ENCODE results near the gene GPX8. TPM values are rescaled to one million over a fixed set of nuclear protein-coding genes. Genes with fewer than 3 reads are reported as not detected.
A peak's percentile ranks its signal among the peaks of the same experiment; 100 is the strongest.

GPX8 gene
- total RNA-seq, 1 experiment from 2014 or later: 18.3 TPM

DNA sequence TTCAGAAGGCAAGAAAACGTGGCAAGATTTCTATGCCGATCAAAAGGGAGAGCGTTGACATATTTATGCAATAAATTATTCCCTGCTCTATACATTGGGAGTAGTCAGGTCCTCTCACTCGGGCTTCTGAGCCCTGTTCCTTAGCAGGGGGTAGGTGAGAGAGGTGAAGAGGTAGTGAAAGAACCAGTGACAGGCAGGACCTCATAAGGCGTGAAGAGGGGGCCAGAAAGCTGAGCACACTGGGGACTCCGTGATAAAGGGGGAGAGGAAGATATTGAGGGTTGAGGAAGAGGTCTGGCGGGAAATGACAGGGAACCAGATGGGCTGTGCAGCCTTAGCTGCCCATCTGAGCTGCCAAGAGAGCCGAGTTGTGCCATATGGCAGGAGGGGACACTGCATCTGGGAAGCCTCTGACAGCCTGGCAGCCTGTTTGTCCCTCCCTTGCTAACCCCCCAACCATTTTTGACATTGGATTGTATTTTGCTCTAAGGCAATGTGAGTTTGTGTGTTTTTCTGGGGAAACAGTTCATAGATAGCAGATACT lies 13.8 kb downstream of the GPX8 start:
- peak overlapping the region; percentile 94 for H3K4me2 ChIP-seq (ENCODE audit: low read length)
- H3K9ac ChIP-seq (ENCODE audit: low read length): peak overlapping the region; percentile 29; the same call in 1 of the 2 replicates
- intact Hi-C loops (cut with micrococcal nuclease): loop anchor here (2.0 to 5.0 kb wide), 2 partner anchors 59 to 519 kb away; partner anchors contain the start of gene CCNO
- H3K27me3 ChIP-seq (ENCODE audit: low read length): no peaks in the 10 kb centered on the region
- H3K4me1 ChIP-seq (ENCODE audit: insufficient read depth, low read length): peaks cover 17% of the 10 kb centered on the region
- H3K4me3 ChIP-seq (ENCODE audit: low read length): peak overlapping the region; percentile 69
- H3K36me3 ChIP-seq (ENCODE audit: low read depth, low read length): no peaks in the 10 kb centered on the region
- peak overlapping the region; percentile 86 for H2AFZ ChIP-seq (ENCODE audit: low read length)
- H3K79me2 ChIP-seq (ENCODE audit: low read length): no peaks in the 10 kb centered on the region
- ChIA-PET CTCF (interaction anchor here (0.7 kb wide), 1 partner anchor 61 kb away, joined by 4 read pairs; no protein-coding TSS in a partner anchor), POLR2A (ENCODE audit: unreplicated experiment) (no interaction called here)
- TF ChIP-seq EZH2phosphoT487 (IDR thresholded peaks at IDR 0.05; ENCODE audit: borderline replicate concordance, low read length) (no peak), EZH2 (IDR thresholded peaks at IDR 0.05; ENCODE audit: low read length, unreplicated experiment) (no peak)
- TF ChIP-seq, protein P1, sequence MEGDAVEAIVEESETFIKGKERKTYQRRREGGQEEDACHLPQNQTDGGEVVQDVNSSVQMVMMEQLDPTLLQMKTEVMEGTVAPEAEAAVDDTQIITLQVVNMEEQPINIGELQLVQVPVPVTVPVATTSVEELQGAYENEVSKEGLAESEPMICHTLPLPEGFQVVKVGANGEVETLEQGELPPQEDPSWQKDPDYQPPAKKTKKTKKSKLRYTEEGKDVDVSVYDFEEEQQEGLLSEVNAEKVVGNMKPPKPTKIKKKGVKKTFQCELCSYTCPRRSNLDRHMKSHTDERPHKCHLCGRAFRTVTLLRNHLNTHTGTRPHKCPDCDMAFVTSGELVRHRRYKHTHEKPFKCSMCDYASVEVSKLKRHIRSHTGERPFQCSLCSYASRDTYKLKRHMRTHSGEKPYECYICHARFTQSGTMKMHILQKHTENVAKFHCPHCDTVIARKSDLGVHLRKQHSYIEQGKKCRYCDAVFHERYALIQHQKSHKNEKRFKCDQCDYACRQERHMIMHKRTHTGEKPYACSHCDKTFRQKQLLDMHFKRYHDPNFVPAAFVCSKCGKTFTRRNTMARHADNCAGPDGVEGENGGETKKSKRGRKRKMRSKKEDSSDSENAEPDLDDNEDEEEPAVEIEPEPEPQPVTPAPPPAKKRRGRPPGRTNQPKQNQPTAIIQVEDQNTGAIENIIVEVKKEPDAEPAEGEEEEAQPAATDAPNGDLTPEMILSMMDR (conservative IDR thresholded peaks at IDR 0.05; ENCODE audit: low read depth, low read length): no peak
- no peaks in the 10 kb centered on the region for H3K9me2 ChIP-seq (replicated peaks; ENCODE audit: low read length)
- no peak for DNase-seq
- no peaks in the 10 kb centered on the region for H3K9me3 ChIP-seq (ENCODE audit: low read length)
- H3K27ac ChIP-seq (ENCODE audit: low read length): no peak overlapping the region
- BruUV-seq (replicated peaks): no TSS peak
- H4K20me1 ChIP-seq (ENCODE audit: low read length): no peaks in the 10 kb centered on the region
- peak; percentile 2 for ATAC-seq
- H3F3A ChIP-seq (ENCODE audit: low read length, unreplicated experiment): no peaks in the 10 kb centered on the region

DNA sequence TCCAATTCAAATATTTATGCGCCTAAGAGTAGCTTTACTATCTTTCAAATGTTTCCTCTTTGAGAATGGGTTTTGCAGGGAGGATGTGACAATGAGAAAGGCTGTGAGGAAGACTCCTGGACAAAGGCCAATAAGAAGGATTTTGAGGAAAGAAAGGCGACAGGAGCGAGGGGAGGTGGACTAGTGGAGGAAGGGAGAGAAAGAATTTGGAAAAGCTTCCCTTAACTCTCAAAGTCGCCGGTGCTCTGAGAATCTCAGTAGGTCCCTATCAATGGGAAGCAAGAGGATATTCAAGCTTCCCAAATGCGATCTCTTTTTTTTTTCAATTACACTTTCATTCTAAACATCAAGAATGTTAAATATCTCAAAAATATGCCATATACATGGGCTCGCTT lies 15.8 kb downstream of the GPX8 start:
- CTCF ChIA-PET: no interaction called here

More for the DNA sequence above, 15.8 kb downstream of the GPX8 start:
- Histone ChIP-seq H2AFZ (ENCODE audit: low read length) (peak overlapping the region; percentile 87), H3K27ac (ENCODE audit: low read length) (no peak overlapping the region), H3K4me1 (ENCODE audit: insufficient read depth, low read length) (peaks cover 17% of the 10 kb centered on the region), H3K36me3 (ENCODE audit: low read depth, low read length) (no peaks in the 10 kb centered on the region), H3K27me3 (ENCODE audit: low read length) (no peaks in the 10 kb centered on the region), H3K4me3 (ENCODE audit: low read length) (peak overlapping the region; percentile 73), H4K20me1 (ENCODE audit: low read length) (no peaks in the 10 kb centered on the region), H3K9ac (ENCODE audit: low read length) (no peak overlapping the region), H3K4me2 (ENCODE audit: low read length) (peak overlapping the region; percentile 89), H3K9me2 (replicated peaks; ENCODE audit: low read length) (no peaks in the 10 kb centered on the region), H3F3A (ENCODE audit: low read length, unreplicated experiment) (no peaks in the 10 kb centered on the region), H3K79me2 (ENCODE audit: low read length) (no peaks in the 10 kb centered on the region), H3K9me3 (ENCODE audit: low read length) (no peaks in the 10 kb centered on the region)
- intact Hi-C loops (cut with micrococcal nuclease): no loop called here
- BruUV-seq (replicated peaks): no TSS peak
- no peak for ATAC-seq
- no peak for DNase-seq
- POLR2A ChIA-PET (ENCODE audit: unreplicated experiment): no interaction called here
- TF ChIP-seq, protein P1 (conservative IDR thresholded peaks at IDR 0.05; ENCODE audit: low read depth, low read length): no peak
- no peak for TF ChIP-seq EZH2 (IDR thresholded peaks at IDR 0.05; ENCODE audit: low read length, unreplicated experiment)
- no peak for TF ChIP-seq EZH2phosphoT487 (IDR thresholded peaks at IDR 0.05; ENCODE audit: borderline replicate concordance, low read length)
